ENCODE results near the gene DRAM1.

The DRAM1 gene

DNA sequence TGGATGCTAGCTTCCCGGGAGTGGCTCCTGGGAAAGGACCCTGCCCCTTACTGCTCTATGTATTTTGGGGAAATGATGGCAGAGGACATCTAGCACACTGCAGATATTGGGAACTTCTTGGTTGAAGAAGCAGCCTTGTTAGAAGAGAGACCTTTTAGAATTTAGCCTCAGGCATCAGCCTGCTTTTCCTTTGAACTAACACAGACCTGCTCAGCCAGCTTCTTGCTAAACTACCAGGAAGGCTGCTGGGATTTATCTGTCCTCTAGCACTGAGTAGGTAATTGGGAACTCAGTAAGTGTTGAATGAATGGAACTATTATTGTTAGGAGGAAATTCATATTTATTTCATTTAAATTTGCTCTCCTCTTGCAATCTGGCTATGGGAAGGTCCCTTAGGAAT is 77.3 kb downstream of the DRAM1 start:
- H3K4me3 Mint-ChIP-seq, result no peak overlapping the region
- H3K27ac Mint-ChIP-seq, result no peak overlapping the region
- no peaks in the 10 kb centered on the region for H3K36me3 Mint-ChIP-seq (ENCODE audit: low read depth)
- peaks cover 14% of the 10 kb centered on the region for H3K9me3 Mint-ChIP-seq
- H3K27me3 Mint-ChIP-seq (ENCODE audit: low read depth), result no peaks in the 10 kb centered on the region
- no peaks in the 10 kb centered on the region for H3K4me1 Mint-ChIP-seq (ENCODE audit: low read depth)

DNA sequence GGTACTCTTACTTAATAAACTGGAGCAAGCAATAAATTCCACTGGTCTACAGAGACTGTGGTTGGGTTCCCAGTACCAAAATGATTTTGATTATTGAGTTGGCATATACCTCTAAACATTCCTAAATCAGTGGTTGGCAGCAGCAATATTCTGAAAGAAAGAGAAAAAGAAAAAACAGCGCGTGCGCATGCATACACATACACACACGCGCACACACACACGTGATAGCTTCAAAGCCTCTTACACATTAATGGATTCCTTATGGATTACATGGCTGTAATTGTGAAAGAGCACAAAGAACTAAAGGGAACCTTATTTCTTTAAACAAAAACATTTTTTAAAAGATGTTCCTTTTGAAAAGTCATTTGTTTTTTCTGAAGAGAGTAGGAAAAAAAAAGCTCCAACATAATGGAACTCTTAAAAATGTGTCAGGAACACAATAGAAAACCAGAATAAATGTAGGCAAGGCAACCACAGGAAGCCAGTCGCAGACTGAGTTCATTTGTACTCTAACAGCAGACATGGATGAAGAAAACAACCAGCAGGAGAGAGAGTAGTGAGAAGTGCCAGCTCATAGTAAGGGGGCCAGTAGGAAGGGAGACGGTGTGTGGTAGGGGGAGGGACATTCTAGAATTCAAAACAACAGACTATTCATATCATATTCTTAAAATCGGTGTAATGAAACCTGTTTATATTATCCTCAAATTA is 80.0 kb downstream of the DRAM1 start:
- H3K4me3 Mint-ChIP-seq, result no peak overlapping the region

DNA sequence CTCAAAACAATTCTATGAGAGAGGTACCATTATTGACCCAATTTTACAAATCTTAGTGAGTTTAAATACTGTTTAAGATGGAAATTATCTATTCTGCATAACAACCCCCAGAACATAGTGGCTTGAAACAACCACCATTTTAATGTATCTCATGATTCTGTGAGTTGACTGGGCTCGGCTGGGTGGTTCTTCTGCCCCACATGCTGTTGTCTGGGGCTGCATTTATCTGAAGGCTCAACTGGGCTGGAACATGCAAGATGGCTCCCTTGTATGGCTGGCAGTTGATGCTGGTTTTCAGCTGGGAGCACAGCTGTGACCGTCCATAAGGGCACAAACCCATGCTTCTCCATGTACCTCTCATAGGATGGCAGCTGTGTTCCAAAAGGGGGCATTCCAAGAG is 82.2 kb downstream of the DRAM1 start:
- H3K4me3 Mint-ChIP-seq, result no peak overlapping the region
- no peaks in the 10 kb centered on the region for H3K36me3 Mint-ChIP-seq (ENCODE audit: low read depth)
- peaks cover 16% of the 10 kb centered on the region for H3K9me3 Mint-ChIP-seq
- no peaks in the 10 kb centered on the region for H3K4me1 Mint-ChIP-seq (ENCODE audit: low read depth)
- no peak overlapping the region for H3K27ac Mint-ChIP-seq
- H3K27me3 Mint-ChIP-seq (ENCODE audit: low read depth), result no peaks in the 10 kb centered on the region

More for the DNA sequence above, 80.0 kb downstream of the DRAM1 start:
- no peak overlapping the region for H3K27ac Mint-ChIP-seq
- H3K36me3 Mint-ChIP-seq (ENCODE audit: low read depth), result no peaks in the 10 kb centered on the region
- H3K9me3 Mint-ChIP-seq, result peaks cover 22% of the 10 kb centered on the region
- no peaks in the 10 kb centered on the region for H3K27me3 Mint-ChIP-seq (ENCODE audit: low read depth)
- no peaks in the 10 kb centered on the region for H3K4me1 Mint-ChIP-seq (ENCODE audit: low read depth)

DNA sequence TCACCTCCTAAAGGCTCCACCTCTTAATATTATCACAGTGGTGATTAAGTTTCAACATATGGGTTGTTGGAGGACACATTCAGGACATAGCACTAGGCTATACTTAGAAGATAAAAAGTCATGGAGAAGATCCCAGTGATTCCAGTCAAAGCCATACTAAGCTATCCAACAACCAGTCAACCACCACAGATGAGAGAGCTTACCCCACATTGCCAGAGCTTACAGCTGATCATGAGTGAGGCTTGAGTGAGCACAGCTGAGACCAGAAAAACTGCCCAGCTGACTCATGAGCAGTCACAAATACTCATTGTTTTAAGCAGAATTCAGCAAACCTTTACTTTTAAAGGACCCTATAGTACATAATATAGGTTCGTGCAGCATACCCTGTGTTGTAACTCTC is 85.1 kb downstream of the DRAM1 start:
- Mint-ChIP-seq H3K9me3 (peaks cover 16% of the 10 kb centered on the region), H3K27ac (no peak overlapping the region), H3K4me1 (ENCODE audit: low read depth) (peaks cover 2% of the 10 kb centered on the region), H3K4me3 (no peak overlapping the region), H3K27me3 (ENCODE audit: low read depth) (no peaks in the 10 kb centered on the region), H3K36me3 (ENCODE audit: low read depth) (no peaks in the 10 kb centered on the region)

DNA sequence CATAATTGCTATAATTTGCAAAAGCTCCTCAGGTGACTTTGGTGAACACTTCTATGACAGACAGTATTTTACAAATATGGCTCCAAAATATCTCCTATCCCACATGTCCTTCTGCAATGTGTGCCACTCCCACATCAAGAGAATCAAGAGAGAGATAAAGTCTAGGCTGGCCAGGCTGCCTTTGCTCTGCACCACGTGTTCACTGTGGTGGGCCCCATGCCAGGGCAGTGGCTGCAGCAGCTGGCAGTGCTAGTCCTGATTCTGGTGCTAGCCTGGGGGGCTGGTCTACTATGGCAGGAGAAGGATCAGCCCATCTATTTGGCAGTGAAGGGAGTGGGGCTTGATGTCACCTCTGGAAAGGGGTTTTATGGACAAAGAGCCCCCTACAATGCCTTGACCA is 86.3 kb downstream of the DRAM1 start:
- peaks cover 12% of the 10 kb centered on the region for H3K4me1 Mint-ChIP-seq (ENCODE audit: low read depth)

DNA sequence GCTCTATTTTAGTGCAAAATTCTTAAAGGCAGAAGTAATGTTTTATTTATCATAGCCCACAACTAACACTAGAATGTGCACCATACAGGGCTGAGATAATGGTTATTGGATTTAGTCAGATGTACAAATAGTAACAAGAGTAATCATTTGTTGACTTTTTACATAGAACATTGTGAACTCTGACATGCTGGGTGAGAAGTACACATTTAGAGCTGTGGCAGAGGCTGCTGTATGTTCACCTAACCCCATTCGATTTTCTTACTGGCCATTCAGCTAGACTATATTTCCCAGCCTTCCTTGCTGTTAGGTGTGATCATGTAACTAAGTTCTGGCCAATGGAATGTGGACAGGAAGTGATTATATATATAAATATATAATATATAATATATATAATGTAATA is 89.1 kb downstream of the DRAM1 start:
- H3K9me3 Mint-ChIP-seq, result no peaks in the 10 kb centered on the region
- H3K4me1 Mint-ChIP-seq (ENCODE audit: low read depth), result peaks cover 15% of the 10 kb centered on the region
- no peak overlapping the region for H3K4me3 Mint-ChIP-seq
- peaks cover under 1% of the 10 kb centered on the region for H3K27me3 Mint-ChIP-seq (ENCODE audit: low read depth)
- H3K36me3 Mint-ChIP-seq (ENCODE audit: low read depth), result no peaks in the 10 kb centered on the region
- no peak overlapping the region for H3K27ac Mint-ChIP-seq

More for the DNA sequence above, 86.3 kb downstream of the DRAM1 start:
- Mint-ChIP-seq H3K9me3 (peaks cover 14% of the 10 kb centered on the region), H3K27ac (no peak overlapping the region), H3K36me3 (ENCODE audit: low read depth) (no peaks in the 10 kb centered on the region), H3K27me3 (ENCODE audit: low read depth) (no peaks in the 10 kb centered on the region), H3K4me3 (no peak overlapping the region)

DNA sequence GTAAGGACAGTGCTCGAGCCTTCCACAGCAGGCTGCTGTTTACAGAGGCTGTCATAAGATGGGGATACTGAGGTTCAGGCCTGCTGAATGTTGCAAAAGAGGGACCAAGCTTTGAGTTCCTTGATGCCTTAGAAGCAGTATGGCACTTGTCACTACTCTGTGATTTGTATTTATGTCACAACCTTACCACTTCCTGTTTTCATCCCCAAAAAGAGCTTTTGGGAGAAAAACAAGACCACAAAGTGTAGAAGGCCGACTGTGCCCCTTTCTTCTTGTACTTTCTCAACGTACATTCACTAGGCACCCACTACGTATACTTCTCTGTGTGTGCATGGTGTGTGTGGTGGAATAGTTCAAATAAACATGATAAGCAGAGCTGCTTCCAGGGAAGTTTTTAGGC is 90.1 kb downstream of the DRAM1 start:
- Mint-ChIP-seq H3K27me3 (ENCODE audit: low read depth) (peaks cover 4% of the 10 kb centered on the region), H3K4me3 (no peak overlapping the region), H3K9me3 (no peaks in the 10 kb centered on the region), H3K4me1 (ENCODE audit: low read depth) (peaks cover 15% of the 10 kb centered on the region), H3K27ac (no peak overlapping the region), H3K36me3 (ENCODE audit: low read depth) (no peaks in the 10 kb centered on the region)

DNA sequence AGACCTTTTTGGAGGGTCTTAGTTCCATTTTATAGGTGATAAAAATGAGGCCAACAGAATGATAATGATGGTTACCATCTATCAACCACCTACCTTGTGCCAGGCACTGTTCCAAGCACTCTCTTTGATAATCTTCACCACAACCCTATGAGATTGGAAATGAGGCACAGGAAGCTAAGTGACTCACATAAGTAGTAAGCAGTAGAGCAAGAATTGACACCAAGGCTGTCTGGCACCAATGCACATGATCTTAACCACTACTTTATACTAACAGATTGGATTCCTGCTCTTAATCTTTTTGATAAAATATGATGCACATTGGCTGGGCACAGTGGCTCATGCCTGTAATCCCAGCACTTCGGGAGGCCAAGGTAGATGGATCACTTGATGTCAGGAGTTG is 91.4 kb downstream of the DRAM1 start:
- no peaks in the 10 kb centered on the region for H3K9me3 Mint-ChIP-seq
- no peaks in the 10 kb centered on the region for H3K36me3 Mint-ChIP-seq (ENCODE audit: low read depth)

More for the DNA sequence above, 91.4 kb downstream of the DRAM1 start:
- Mint-ChIP-seq H3K4me1 (ENCODE audit: low read depth) (peaks cover 15% of the 10 kb centered on the region), H3K27ac (no peak overlapping the region), H3K4me3 (no peak overlapping the region), H3K27me3 (ENCODE audit: low read depth) (peaks cover 8% of the 10 kb centered on the region)

Data from T-helper 1 cell treated with Interleukin-12 subunit alpha and Interleukin-12 subunit beta and Interleukin-4 antibody, amounts not matched to agents 30 μg/mL and 1 μg/mL, for 36 hours (primary cell).